Fibroblast of lung (primary cell): Measurements from ENCODE around the gene SLIT1. TPM values are rescaled to one million over a fixed set of nuclear protein-coding genes. Genes with fewer than 3 reads are reported as not detected.

Source experiments
- DNase-seq, 2 donors: peaks; one replicate each; pipeline versions ENCODE4 v3.0.0 to v3.0.0-alpha.2; 2010; ENCODE audit warnings: low read depth in 2 of 2
- H2AFZ ChIP-seq: 2 replicates; pipeline ENCODE4 v1.5.1; 2012; ENCODE audit warnings: low read length, control low read depth, inconsistent platforms
- H3K27ac ChIP-seq: 2 replicates; pipeline ENCODE4 v1.5.1; 2011; ENCODE audit warnings: low read length, control low read depth; ENCODE audit not compliant: insufficient read depth
- H3K27me3 ChIP-seq: 2 replicates; pipeline ENCODE4 v1.5.1; 2011; ENCODE audit warnings: mild to moderate bottlenecking, low read length; ENCODE audit not compliant: control insufficient read depth, insufficient read depth
- H3K36me3 ChIP-seq: 2 replicates; pipeline ENCODE4 v1.5.1; 2011; ENCODE audit warnings: low read length; ENCODE audit not compliant: control insufficient read depth, insufficient read depth
- H3K4me1 ChIP-seq: 2 replicates; pipeline ENCODE4 v1.5.1; 2011; ENCODE audit warnings: low read length; ENCODE audit not compliant: control insufficient read depth, insufficient read depth; ENCODE audit errors: extremely low read depth
- H3K4me2 ChIP-seq: 2 replicates; pipeline ENCODE4 v1.5.1; 2011; ENCODE audit warnings: low read length, control low read depth; ENCODE audit not compliant: insufficient read depth; ENCODE audit errors: extremely low read depth
- H3K4me3 ChIP-seq, 4 experiments: fragments of 200-600 bp in 1 of 4; sonication (generic) in 1 of 4; replicated peaks in 1 of 4; 2 replicates each; pipeline ENCODE4 v1.5.1; 2011 to 2016; ENCODE audit warnings: low read length in 4 of 4, low read depth in 3 of 4, mild to moderate bottlenecking in 3 of 4, control low read depth in 2 of 4, inconsistent platforms in 1 of 4, mixed read lengths in 1 of 4; ENCODE audit not compliant: insufficient read depth in 1 of 4; ENCODE audit errors: control extremely low read depth in 1 of 4
- H3K79me2 ChIP-seq: 2 replicates; pipeline ENCODE4 v1.5.1; 2012; ENCODE audit warnings: mild to moderate bottlenecking, low read length, inconsistent platforms; ENCODE audit not compliant: control insufficient read depth, insufficient read depth
- H3K9ac ChIP-seq: 2 replicates; pipeline ENCODE4 v1.5.1; 2011; ENCODE audit warnings: mild to moderate bottlenecking, low read length, control low read depth; ENCODE audit not compliant: insufficient read depth
- H3K9me3 ChIP-seq: 2 replicates; pipeline ENCODE4 v1.5.1; 2012; ENCODE audit warnings: low read depth, low read length; ENCODE audit not compliant: control insufficient read depth, insufficient read depth
- H4K20me1 ChIP-seq: 2 replicates; pipeline ENCODE4 v1.5.1; 2011; ENCODE audit warnings: low read length; ENCODE audit not compliant: control insufficient read depth, insufficient read depth; ENCODE audit errors: extremely low read depth
- EZH2 ChIP-seq: IDR thresholded peaks from 2 replicates; pipeline ENCODE4 v1.5.1; 2012; ENCODE audit warnings: low read length, control low read depth, mild to moderate bottlenecking; ENCODE audit errors: missing control alignments
- polyA plus RNA-seq, 2 donors: library from polyadenylated mRNA; depleted of rRNA in 1 of 2; stranded (reverse) in 1 of 2; unstranded in 1 of 2; fragments of >200 nt; gene quantifications; 2 replicates each; pipeline ENCODE4 v1.2.1, GENCODE V29; 2011 to 2012; ENCODE audit warnings: missing spikeins in 1 of 2
- total RNA-seq: library from RNA; depleted of rRNA; stranded (reverse); fragments of >200 nt; gene quantifications from 2 replicates; pipeline ENCODE4 v1.2.1, GENCODE V29; 2014
- TF ChIP-seq, protein P1 (sequence below), 2 donors: IDR thresholded peaks in 1 of 2; conservative IDR thresholded peaks in 1 of 2; 1 replicate in 1 of 2; 2 replicates in 1 of 2; pipeline ENCODE4 v1.5.1; 2011 to 2012; ENCODE audit warnings: low read length in 2 of 2, control low read depth in 1 of 2, inconsistent platforms in 1 of 2, low read depth in 1 of 2, mild to moderate bottlenecking in 1 of 2

SLIT1 gene
- total and polyA plus RNA-seq, 2 donors (not counting 1 experiment from before 2014, with no cell fraction given) = 0.02 to 0.17 TPM

DNA sequence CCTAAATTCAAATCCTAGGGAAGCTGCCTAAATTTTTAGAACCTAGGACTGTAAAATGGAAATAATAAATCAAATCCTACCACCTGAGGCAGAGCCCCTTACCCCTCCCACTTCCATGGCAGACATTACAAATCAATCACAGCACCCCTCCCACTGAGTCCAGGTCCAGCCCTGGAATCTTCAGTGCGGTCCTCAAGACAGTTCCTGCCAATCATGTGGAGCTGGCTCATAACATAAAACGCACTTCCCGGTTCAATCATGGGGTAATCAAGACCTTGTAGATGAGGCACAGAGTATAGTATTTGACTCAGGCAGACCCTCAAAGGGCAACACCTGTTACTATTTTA, 157.0 kb downstream of the SLIT1 start:
- no peaks in the 10 kb centered on the region for H4K20me1 ChIP-seq
- H3K4me3 ChIP-seq = no peak overlapping the region
- H3K27ac ChIP-seq = no peak overlapping the region
- H3K4me1 ChIP-seq = no peaks in the 10 kb centered on the region
- no peaks in the 10 kb centered on the region for H3K36me3 ChIP-seq
- no peak for DNase-seq
- no peak overlapping the region for H2AFZ ChIP-seq
- no peak overlapping the region for H3K4me2 ChIP-seq
- TF ChIP-seq EZH2 = no peak
- TF ChIP-seq, protein P1, sequence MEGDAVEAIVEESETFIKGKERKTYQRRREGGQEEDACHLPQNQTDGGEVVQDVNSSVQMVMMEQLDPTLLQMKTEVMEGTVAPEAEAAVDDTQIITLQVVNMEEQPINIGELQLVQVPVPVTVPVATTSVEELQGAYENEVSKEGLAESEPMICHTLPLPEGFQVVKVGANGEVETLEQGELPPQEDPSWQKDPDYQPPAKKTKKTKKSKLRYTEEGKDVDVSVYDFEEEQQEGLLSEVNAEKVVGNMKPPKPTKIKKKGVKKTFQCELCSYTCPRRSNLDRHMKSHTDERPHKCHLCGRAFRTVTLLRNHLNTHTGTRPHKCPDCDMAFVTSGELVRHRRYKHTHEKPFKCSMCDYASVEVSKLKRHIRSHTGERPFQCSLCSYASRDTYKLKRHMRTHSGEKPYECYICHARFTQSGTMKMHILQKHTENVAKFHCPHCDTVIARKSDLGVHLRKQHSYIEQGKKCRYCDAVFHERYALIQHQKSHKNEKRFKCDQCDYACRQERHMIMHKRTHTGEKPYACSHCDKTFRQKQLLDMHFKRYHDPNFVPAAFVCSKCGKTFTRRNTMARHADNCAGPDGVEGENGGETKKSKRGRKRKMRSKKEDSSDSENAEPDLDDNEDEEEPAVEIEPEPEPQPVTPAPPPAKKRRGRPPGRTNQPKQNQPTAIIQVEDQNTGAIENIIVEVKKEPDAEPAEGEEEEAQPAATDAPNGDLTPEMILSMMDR (conservative IDR thresholded peaks at IDR 0.05 in 1 of 2, IDR thresholded peaks at IDR 0.05 in 1 of 2; ENCODE audit: low read depth in 1 of 2, low read length in 2 of 2) = no peak
- H3K9ac ChIP-seq = no peak overlapping the region
- H3K79me2 ChIP-seq = no peaks in the 10 kb centered on the region
- no peaks in the 10 kb centered on the region for H3K27me3 ChIP-seq
- H3K9me3 ChIP-seq = no peaks in the 10 kb centered on the region

GRCh38 chr10:97028126-97028831, 157.5 kb downstream of the SLIT1 start:
- DNase-seq = peak in 1 of 2 donors; percentile 86
- Histone ChIP-seq H3K4me2 (no peak overlapping the region), H3K27ac (no peak overlapping the region), H2AFZ (no peak overlapping the region), H3K79me2 (no peaks in the 10 kb centered on the region), H3K9ac (no peak overlapping the region), H3K9me3 (no peaks in the 10 kb centered on the region), H3K27me3 (no peaks in the 10 kb centered on the region), H3K4me1 (peaks cover 4% of the 10 kb centered on the region), H3K4me3 (no peak overlapping the region), H3K36me3 (no peaks in the 10 kb centered on the region), H4K20me1 (no peaks in the 10 kb centered on the region)
- no peak for TF ChIP-seq EZH2
- TF ChIP-seq, protein P1 (conservative IDR thresholded peaks at IDR 0.05 in 1 of 2, IDR thresholded peaks at IDR 0.05 in 1 of 2; ENCODE audit: low read depth in 1 of 2, low read length in 2 of 2) = no peak

- Histone ChIP-seq H3K4me1 (peaks cover 5% of the 10 kb centered on the region), H3K27me3 (no peaks in the 10 kb centered on the region), H4K20me1 (no peaks in the 10 kb centered on the region), H2AFZ (no peak overlapping the region), H3K9me3 (no peaks in the 10 kb centered on the region), H3K4me2 (no peak overlapping the region), H3K36me3 (no peaks in the 10 kb centered on the region), H3K9ac (no peak overlapping the region), H3K27ac (no peak overlapping the region), H3K79me2 (no peaks in the 10 kb centered on the region), H3K4me3 (no peak overlapping the region)
- TF ChIP-seq EZH2 = no peak
- TF ChIP-seq, protein P1 (conservative IDR thresholded peaks at IDR 0.05 in 1 of 2, IDR thresholded peaks at IDR 0.05 in 1 of 2; ENCODE audit: low read depth in 1 of 2, low read length in 2 of 2) = peak; percentile 43 to 66
- DNase-seq = peak; percentile 40 to 66
Measured at GRCh38 chr10:97025613-97026242, 160.0 kb downstream of the SLIT1 start.
